ENCODE data around the gene TLX1.

The TLX1 gene

DNA sequence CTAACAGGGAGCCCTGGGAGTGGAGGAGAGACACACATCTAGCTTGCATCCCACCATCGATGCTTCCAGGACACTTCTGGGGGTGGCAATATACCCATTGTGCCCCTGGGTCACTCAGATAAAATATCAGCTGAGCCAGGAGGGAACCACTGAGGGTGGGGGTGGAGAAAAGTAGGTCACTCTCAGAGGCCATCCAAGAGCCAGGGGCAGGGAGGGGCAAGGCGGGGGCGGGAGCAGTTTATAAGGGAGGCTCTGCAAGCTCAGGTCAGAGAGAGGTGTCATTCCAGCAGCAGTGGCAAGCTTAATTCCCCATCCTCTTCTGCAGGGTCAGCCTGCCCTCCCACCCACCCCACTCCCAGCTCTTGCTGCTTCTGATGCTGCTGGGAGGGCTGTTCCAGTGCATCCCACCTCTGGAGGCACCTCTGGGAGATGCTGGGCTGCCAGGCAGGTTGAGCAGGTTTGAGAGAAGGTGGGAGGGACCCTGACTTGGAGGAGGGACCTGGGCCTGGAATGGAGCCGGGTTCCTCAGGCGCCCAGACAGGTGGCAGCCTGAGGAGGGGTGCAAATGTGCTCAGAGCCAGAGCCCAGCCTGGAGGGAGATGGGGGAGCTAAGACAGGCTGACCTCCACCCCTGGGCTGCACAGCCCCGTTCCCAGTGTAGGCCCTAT lies 20.1 kb upstream of the TLX1 start:
- TF ChIP-seq EZH2 (IDR thresholded peaks at IDR 0.05; ENCODE audit: borderline replicate concordance, low read length), result no peak
- TF ChIP-seq, protein P1, sequence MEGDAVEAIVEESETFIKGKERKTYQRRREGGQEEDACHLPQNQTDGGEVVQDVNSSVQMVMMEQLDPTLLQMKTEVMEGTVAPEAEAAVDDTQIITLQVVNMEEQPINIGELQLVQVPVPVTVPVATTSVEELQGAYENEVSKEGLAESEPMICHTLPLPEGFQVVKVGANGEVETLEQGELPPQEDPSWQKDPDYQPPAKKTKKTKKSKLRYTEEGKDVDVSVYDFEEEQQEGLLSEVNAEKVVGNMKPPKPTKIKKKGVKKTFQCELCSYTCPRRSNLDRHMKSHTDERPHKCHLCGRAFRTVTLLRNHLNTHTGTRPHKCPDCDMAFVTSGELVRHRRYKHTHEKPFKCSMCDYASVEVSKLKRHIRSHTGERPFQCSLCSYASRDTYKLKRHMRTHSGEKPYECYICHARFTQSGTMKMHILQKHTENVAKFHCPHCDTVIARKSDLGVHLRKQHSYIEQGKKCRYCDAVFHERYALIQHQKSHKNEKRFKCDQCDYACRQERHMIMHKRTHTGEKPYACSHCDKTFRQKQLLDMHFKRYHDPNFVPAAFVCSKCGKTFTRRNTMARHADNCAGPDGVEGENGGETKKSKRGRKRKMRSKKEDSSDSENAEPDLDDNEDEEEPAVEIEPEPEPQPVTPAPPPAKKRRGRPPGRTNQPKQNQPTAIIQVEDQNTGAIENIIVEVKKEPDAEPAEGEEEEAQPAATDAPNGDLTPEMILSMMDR (IDR thresholded peaks at IDR 0.05; ENCODE audit: low read length), result no peak
- Histone ChIP-seq H3K27me3 (ENCODE audit: insufficient read depth, low read length) (no peaks in the 10 kb centered on the region), H3K9me3 (ENCODE audit: low read length) (no peaks in the 10 kb centered on the region), H3F3A (ENCODE audit: insufficient read depth, low read length) (no peaks in the 10 kb centered on the region), H2AFZ (ENCODE audit: low read length) (no peak overlapping the region), H3K9me2 (ENCODE audit: low read depth, low read length) (no peaks in the 10 kb centered on the region), H4K20me1 (ENCODE audit: insufficient read depth, low read length) (no peaks in the 10 kb centered on the region), H3K4me3 (ENCODE audit: low read depth, low read length, poor library complexity, severe bottlenecking) (no peak overlapping the region), H3K4me1 (ENCODE audit: insufficient read depth, low read length, severe bottlenecking) (no peaks in the 10 kb centered on the region), H3K36me3 (ENCODE audit: insufficient read depth, low read length) (no peaks in the 10 kb centered on the region), H3K4me2 (ENCODE audit: low read length) (no peak overlapping the region), H3K9ac (ENCODE audit: low read length) (no peak overlapping the region), H3K27ac (ENCODE audit: low read depth, low read length, poor library complexity, severe bottlenecking) (no peak overlapping the region), H3K79me2 (ENCODE audit: insufficient read depth, low read length) (no peaks in the 10 kb centered on the region)

DNA sequence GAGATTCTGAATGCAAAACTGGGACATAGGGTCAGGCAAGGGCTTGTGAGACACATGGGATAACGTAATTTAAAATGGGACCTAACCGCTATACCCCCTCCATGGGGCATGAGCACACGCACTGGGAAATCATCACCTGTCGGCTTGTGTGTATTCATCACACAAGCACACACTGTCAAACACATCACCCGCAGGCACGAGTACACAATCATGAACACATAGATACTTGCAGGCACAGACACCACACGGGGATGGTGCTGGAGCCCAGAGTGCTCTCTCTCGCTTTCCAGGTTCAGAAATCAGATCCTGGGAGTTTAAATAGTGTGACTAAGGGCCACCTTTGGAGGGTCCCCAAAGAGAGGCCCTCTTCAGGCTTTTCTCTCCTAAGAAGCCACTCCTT lies 19.6 kb upstream of the TLX1 start:
- Histone ChIP-seq H3K79me2 (ENCODE audit: insufficient read depth, low read length) (no peaks in the 10 kb centered on the region), H3K9me3 (ENCODE audit: low read length) (no peaks in the 10 kb centered on the region), H3K9me2 (ENCODE audit: low read depth, low read length) (no peaks in the 10 kb centered on the region), H3K36me3 (ENCODE audit: insufficient read depth, low read length) (no peaks in the 10 kb centered on the region), H2AFZ (ENCODE audit: low read length) (no peak overlapping the region), H3K4me1 (ENCODE audit: insufficient read depth, low read length, severe bottlenecking) (no peaks in the 10 kb centered on the region), H3K27me3 (ENCODE audit: insufficient read depth, low read length) (no peaks in the 10 kb centered on the region), H4K20me1 (ENCODE audit: insufficient read depth, low read length) (no peaks in the 10 kb centered on the region), H3K4me2 (ENCODE audit: low read length) (no peak overlapping the region), H3F3A (ENCODE audit: insufficient read depth, low read length) (no peaks in the 10 kb centered on the region), H3K27ac (ENCODE audit: low read depth, low read length, poor library complexity, severe bottlenecking) (no peak overlapping the region), H3K9ac (ENCODE audit: low read length) (no peak overlapping the region), H3K4me3 (ENCODE audit: low read depth, low read length, poor library complexity, severe bottlenecking) (no peak overlapping the region)
- no peak for TF ChIP-seq EZH2 (IDR thresholded peaks at IDR 0.05; ENCODE audit: borderline replicate concordance, low read length)
- TF ChIP-seq, protein P1 (IDR thresholded peaks at IDR 0.05; ENCODE audit: low read length), result no peak

DNA sequence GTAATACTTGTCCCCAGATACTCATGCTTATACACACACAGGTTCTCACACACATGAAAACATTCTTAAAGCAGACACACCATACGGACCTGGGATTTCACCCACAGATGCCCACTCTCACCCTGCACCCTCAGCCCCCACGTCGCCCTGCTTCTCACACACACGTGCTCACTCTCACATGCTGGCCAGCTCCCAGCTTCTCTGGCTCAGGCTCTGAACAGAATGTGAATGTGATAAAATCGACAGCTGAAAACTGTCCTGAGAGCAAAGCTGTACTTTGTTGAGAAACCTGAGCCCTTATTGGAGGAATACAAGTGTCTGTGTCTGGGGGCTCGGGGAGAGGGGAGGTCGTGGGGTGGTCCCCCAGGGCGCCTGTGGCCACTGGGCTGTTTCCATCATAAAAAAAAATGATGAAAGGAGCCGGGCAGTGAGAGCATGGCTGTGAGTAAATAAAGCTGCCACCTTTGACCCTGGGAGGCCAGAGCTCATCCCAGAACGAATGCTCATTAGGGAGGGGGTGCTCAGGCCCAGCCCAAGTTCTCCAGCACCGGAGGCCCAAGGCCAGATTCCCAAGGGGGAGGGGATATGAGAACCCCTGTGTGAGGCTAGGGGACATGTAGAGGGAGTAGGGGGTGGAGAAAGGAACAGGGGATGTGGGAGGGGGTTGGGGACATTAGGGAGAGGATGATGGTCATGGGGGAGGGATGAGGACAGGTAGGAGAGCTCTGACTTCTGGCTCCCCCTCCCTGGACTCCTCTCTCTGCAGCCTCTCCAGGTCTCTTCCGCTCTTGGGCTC lies 18.1 kb upstream of the TLX1 start:
- H3K27ac ChIP-seq (ENCODE audit: low read depth, low read length, poor library complexity, severe bottlenecking), result no peak overlapping the region
- H2AFZ ChIP-seq (ENCODE audit: low read length), result no peak overlapping the region
- no peaks in the 10 kb centered on the region for H3K9me3 ChIP-seq (ENCODE audit: low read length)
- no peaks in the 10 kb centered on the region for H3K36me3 ChIP-seq (ENCODE audit: insufficient read depth, low read length)
- H3K4me3 ChIP-seq (ENCODE audit: low read depth, low read length, poor library complexity, severe bottlenecking), result no peak overlapping the region
- H4K20me1 ChIP-seq (ENCODE audit: insufficient read depth, low read length), result no peaks in the 10 kb centered on the region
- H3K79me2 ChIP-seq (ENCODE audit: insufficient read depth, low read length), result no peaks in the 10 kb centered on the region
- TF ChIP-seq, protein P1 (IDR thresholded peaks at IDR 0.05; ENCODE audit: low read length), result no peak
- no peak for TF ChIP-seq EZH2 (IDR thresholded peaks at IDR 0.05; ENCODE audit: borderline replicate concordance, low read length)
- H3K4me1 ChIP-seq (ENCODE audit: insufficient read depth, low read length, severe bottlenecking), result no peaks in the 10 kb centered on the region
- H3K27me3 ChIP-seq (ENCODE audit: insufficient read depth, low read length), result no peaks in the 10 kb centered on the region
- H3F3A ChIP-seq (ENCODE audit: insufficient read depth, low read length), result no peaks in the 10 kb centered on the region
- no peak overlapping the region for H3K9ac ChIP-seq (ENCODE audit: low read length)
- H3K9me2 ChIP-seq (ENCODE audit: low read depth, low read length), result no peaks in the 10 kb centered on the region
- no peak overlapping the region for H3K4me2 ChIP-seq (ENCODE audit: low read length)

All from OCI-LY1 (cell line).